ENCODE results near the gene AMIGO2.

The AMIGO2 gene

GRCh38 chr12:47039756-47040155 lies 40.0 kb downstream of the AMIGO2 start:
- no peak for DNase-seq (ENCODE audit: low spot score)

GRCh38 chr12:47039079-47039478 lies 40.7 kb downstream of the AMIGO2 start:
- no peak for TF ChIP-seq CTCF (IDR thresholded peaks at IDR 0.05; ENCODE audit: extremely low read depth, missing control alignments)
- no peak for DNase-seq (ENCODE audit: low spot score)

More at GRCh38 chr12:47039756-47040155, 40.0 kb downstream of the AMIGO2 start:
- TF ChIP-seq CTCF (IDR thresholded peaks at IDR 0.05; ENCODE audit: extremely low read depth, missing control alignments), result no peak

GRCh38 chr12:47038270-47038748 lies 41.5 kb downstream of the AMIGO2 start:
- no peak for DNase-seq (ENCODE audit: low spot score)

GRCh38 chr12:47035484-47035883 lies 44.3 kb downstream of the AMIGO2 start:
- TF ChIP-seq CTCF (IDR thresholded peaks at IDR 0.05; ENCODE audit: extremely low read depth, missing control alignments), result no peak
- no peak for DNase-seq (ENCODE audit: low spot score)

More at GRCh38 chr12:47038270-47038748, 41.5 kb downstream of the AMIGO2 start:
- no peak for TF ChIP-seq CTCF (IDR thresholded peaks at IDR 0.05; ENCODE audit: extremely low read depth, missing control alignments)

- TF ChIP-seq CTCF (IDR thresholded peaks at IDR 0.05; ENCODE audit: extremely low read depth, missing control alignments), result no peak
- no peak for DNase-seq (ENCODE audit: low spot score)
Measured at GRCh38 chr12:47034661-47035060, 45.1 kb downstream of the AMIGO2 start.

- no peak for DNase-seq (ENCODE audit: low spot score)
- TF ChIP-seq CTCF (IDR thresholded peaks at IDR 0.05; ENCODE audit: extremely low read depth, missing control alignments), result no peak
Measured at GRCh38 chr12:47033789-47034555, 45.8 kb downstream of the AMIGO2 start.

GRCh38 chr12:47033081-47033480 lies 46.7 kb downstream of the AMIGO2 start:
- TF ChIP-seq CTCF (IDR thresholded peaks at IDR 0.05; ENCODE audit: extremely low read depth, missing control alignments), result no peak
- no peak for DNase-seq (ENCODE audit: low spot score)

Data from GM20000 (cell line).